Sigmoid colon (tissue), 7 donors: ENCODE data around the gene TCTN2. TPM values are rescaled to one million over a fixed set of nuclear protein-coding genes. Genes with fewer than 3 reads are reported as not detected.

Experiments used
- DNase-seq: peaks from one replicate; pipeline ENCODE4 v3.0.0-alpha.2; 2019
- H3K27ac ChIP-seq, 4 donors: fragments of 200-600 bp; sonication (generic); one replicate each; pipeline ENCODE4 v1.5.1; 2016 to 2019; ENCODE audit warnings: mild to moderate bottlenecking in 1 of 4
- H3K27me3 ChIP-seq, 3 donors: fragments of 200-600 bp; sonication (generic); one replicate each; pipeline ENCODE4 v1.5.1; 2019; ENCODE audit warnings: mild to moderate bottlenecking in 1 of 3
- H3K36me3 ChIP-seq, 4 donors: fragments of 200-600 bp; sonication (generic); one replicate each; pipeline ENCODE4 v1.5.1; 2016 to 2019
- H3K4me1 ChIP-seq, 4 donors: fragments of 200-600 bp; sonication (generic); one replicate each; pipeline ENCODE4 v1.5.1; 2017 to 2019
- H3K4me3 ChIP-seq, 4 donors: fragments of 200-600 bp; sonication (generic); one replicate each; pipeline ENCODE4 v1.5.1; 2017 to 2019; ENCODE audit warnings: mild to moderate bottlenecking in 2 of 4, moderate library complexity in 1 of 4
- H3K9me3 ChIP-seq, 4 donors: fragments of 200-600 bp in 3 of 4; sonication (generic) in 3 of 4; one replicate each; pipeline versions ENCODE4 v1.5.1 to v1.6.1; 2013 to 2019
- CTCF ChIP-seq, 4 experiments: fragments of 450-650 bp in 3 of 4; fragments of 200-600 bp in 1 of 4; IDR thresholded peaks; one replicate each; pipeline ENCODE4 v1.5.1; 2016 to 2019; ENCODE audit warnings: antibody characterized with exemption in 4 of 4, mild to moderate bottlenecking in 3 of 4, moderate library complexity in 2 of 4
- EP300 ChIP-seq, 4 donors: sonication (generic); formaldehyde crosslinking; IDR thresholded peaks; one replicate each; pipeline ENCODE4 v1.6.1; 2017; ENCODE audit warnings: antibody characterized with exemption in 4 of 4
- POLR2A ChIP-seq, 2 donors: fragments of 450-650 bp; IDR thresholded peaks; one replicate each; pipeline ENCODE4 v1.6.1; 2016; ENCODE audit warnings: antibody characterized with exemption in 2 of 2, mild to moderate bottlenecking in 2 of 2, moderate library complexity in 2 of 2
- POLR2AphosphoS5 ChIP-seq, 4 donors: sonication (generic); formaldehyde crosslinking; IDR thresholded peaks; one replicate each; pipeline ENCODE4 v1.6.1; 2017; ENCODE audit warnings: antibody characterized with exemption in 4 of 4
- WGBS, 2 donors: extraction: QIAGEN DNeasy Blood & Tissue Kit; methylation state at CpG; one replicate each; pipeline ENCODE4 v1.1.7; 2013; 5-methylcytosine and 5-hydroxymethylcytosine counted together
- intact Hi-C: fragments of 100-400 bp; cut with DNase I; formaldehyde crosslinking; loops from one replicate; pipeline ENCODE4 v1.15.1; 2023
- polyA plus RNA-seq, 3 donors: library from polyadenylated mRNA; stranded (reverse); fragments of 200-250 nt; gene quantifications; one replicate each; pipeline ENCODE4 v1.2.3, GENCODE V29; 2013
- total RNA-seq, 4 donors: library from RNA; depleted of rRNA; stranded (reverse); fragments of >200 nt; gene quantifications; one replicate each; pipeline ENCODE4 v1.1.0, GENCODE V29; 2016
- donor health status: healthy with polysubstance abuse.
- donor health status: Bipolar disorder and iron deficiency.
- donor health status: healthy.

The TCTN2 gene
- total and polyA plus RNA-seq, 7 donors, result 0.23 to 11.6 (median 4.6) TPM

- peaks cover 5 to 76% (median 34%) of the 10 kb centered on the region in 4 donors for H3K36me3 ChIP-seq
- no peaks in the 10 kb centered on the region for H3K27me3 ChIP-seq
- H3K4me3 ChIP-seq, result no peak overlapping the region
- H3K4me1 ChIP-seq, result no peaks in the 10 kb centered on the region
- no peak overlapping the region for H3K27ac ChIP-seq
- TF ChIP-seq CTCF (IDR thresholded peaks at IDR 0.05) (no peak), POLR2A (IDR thresholded peaks at IDR 0.05) (no peak), POLR2AphosphoS5 (IDR thresholded peaks at IDR 0.05) (no peak), EP300 (IDR thresholded peaks at IDR 0.05) (no peak)
- DNase-seq, result no peak
- WGBS, 2 donors, result 90 to 91% methylated on average over 10 of the region's 10 CpGs
- intact Hi-C loops, result no loop called here
- H3K9me3 ChIP-seq, result no peaks in the 10 kb centered on the region
Measured at GRCh38 chr12:123733229-123733628, 62.3 kb downstream of the TCTN2 start.

GRCh38 chr12:123734268-123734667, 63.4 kb downstream of the TCTN2 start:
- TF ChIP-seq CTCF (IDR thresholded peaks at IDR 0.05), result no peak
- Histone ChIP-seq H3K27ac (no peak overlapping the region), H3K27me3 (no peaks in the 10 kb centered on the region), H3K4me3 (no peak overlapping the region), H3K4me1 (no peaks in the 10 kb centered on the region), H3K36me3 (peaks cover 5 to 77% (median 43%) of the 10 kb centered on the region in 4 donors), H3K9me3 (no peaks in the 10 kb centered on the region)
- intact Hi-C loops, result no loop called here
- no peak for DNase-seq
- WGBS, 2 donors, result 88% methylated on average over 5 of the region's 5 CpGs

GRCh38 chr12:123741937-123742572, 71.1 kb downstream of the TCTN2 start:
- H3K9me3 ChIP-seq, result no peaks in the 10 kb centered on the region
- peaks cover 14 to 82% (median 37%) of the 10 kb centered on the region in 4 donors for H3K36me3 ChIP-seq
- 78 to 88% methylated on average over 14 of the region's 14 CpGs for WGBS, 2 donors
- TF ChIP-seq CTCF (IDR thresholded peaks at IDR 0.05) (no peak), EP300 (IDR thresholded peaks at IDR 0.05) (no peak), POLR2AphosphoS5 (IDR thresholded peaks at IDR 0.05) (no peak), POLR2A (IDR thresholded peaks at IDR 0.05) (no peak)
- intact Hi-C loops, result no loop called here
- no peak for DNase-seq
- no peaks in the 10 kb centered on the region for H3K27me3 ChIP-seq
- H3K4me3 ChIP-seq, result no peak overlapping the region
- H3K27ac ChIP-seq, result no peak overlapping the region
- H3K4me1 ChIP-seq, result no peaks in the 10 kb centered on the region

GRCh38 chr12:123743002-123743401, 72.1 kb downstream of the TCTN2 start:
- no peaks in the 10 kb centered on the region for H3K9me3 ChIP-seq
- H3K4me1 ChIP-seq, result no peaks in the 10 kb centered on the region
- H3K27ac ChIP-seq, result no peak overlapping the region
- TF ChIP-seq CTCF (IDR thresholded peaks at IDR 0.05) (no peak), EP300 (IDR thresholded peaks at IDR 0.05) (no peak), POLR2A (IDR thresholded peaks at IDR 0.05) (no peak), POLR2AphosphoS5 (IDR thresholded peaks at IDR 0.05) (no peak)
- no peaks in the 10 kb centered on the region for H3K27me3 ChIP-seq
- H3K4me3 ChIP-seq, result no peak overlapping the region
- peaks cover 14 to 80% (median 28%) of the 10 kb centered on the region in 4 donors for H3K36me3 ChIP-seq
- intact Hi-C loops, result no loop called here
- DNase-seq, result no peak
- WGBS, 2 donors, result 52 to 84% methylated on average over 10 of the region's 10 CpGs

- H3K27me3 ChIP-seq, result no peaks in the 10 kb centered on the region
- H3K27ac ChIP-seq, result no peak overlapping the region
- intact Hi-C loops, result no loop called here
- H3K36me3 ChIP-seq, result peaks cover 14 to 83% (median 30%) of the 10 kb centered on the region in 4 donors
- no peaks in the 10 kb centered on the region for H3K9me3 ChIP-seq
- H3K4me3 ChIP-seq, result no peak overlapping the region
- no peaks in the 10 kb centered on the region for H3K4me1 ChIP-seq
- peak; percentile 24 for DNase-seq
- no peak for TF ChIP-seq POLR2AphosphoS5 (IDR thresholded peaks at IDR 0.05)
- 79 to 84% methylated on average over 12 of the region's 12 CpGs for WGBS, 2 donors
Measured at GRCh38 chr12:123744836-123745235, 73.9 kb downstream of the TCTN2 start.
